Measurements from ENCODE around the gene DAB2IP.

Gene DAB2IP

DNA sequence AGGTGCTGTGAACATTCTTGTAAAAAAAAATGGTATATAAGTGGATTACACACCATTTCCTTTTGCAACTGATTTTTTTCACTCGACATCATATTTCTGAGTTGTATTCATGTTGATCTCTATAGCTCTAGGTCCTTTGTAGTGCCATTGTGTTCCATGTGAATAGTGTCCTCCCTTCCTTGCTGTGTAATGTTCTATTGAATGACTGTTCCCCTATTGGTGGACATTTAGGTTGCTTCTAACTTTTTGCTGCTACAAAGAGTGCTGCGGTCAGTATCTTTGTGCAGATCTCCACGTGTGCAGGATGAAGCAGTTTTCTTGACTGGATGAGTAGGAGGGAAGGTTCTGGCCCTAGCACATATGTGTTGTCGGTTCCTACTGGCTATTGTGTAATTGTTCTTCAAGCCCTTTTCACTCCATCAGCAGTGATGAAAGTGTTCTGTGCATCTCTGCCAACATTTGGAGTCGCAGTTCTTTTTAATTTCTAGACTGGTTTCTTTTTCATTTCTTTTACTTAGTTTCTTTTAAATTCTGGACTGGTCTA, 20.2 kb downstream of the DAB2IP start:
- no peak overlapping the region for H3K4me3 ChIP-seq (ENCODE audit: low read length)
- TF ChIP-seq CTCF (IDR thresholded peaks at IDR 0.05; ENCODE audit: insufficient read depth, low read depth, low read length, missing control alignments), result no peak
- no peak for DNase-seq (ENCODE audit: low read depth)

DNA sequence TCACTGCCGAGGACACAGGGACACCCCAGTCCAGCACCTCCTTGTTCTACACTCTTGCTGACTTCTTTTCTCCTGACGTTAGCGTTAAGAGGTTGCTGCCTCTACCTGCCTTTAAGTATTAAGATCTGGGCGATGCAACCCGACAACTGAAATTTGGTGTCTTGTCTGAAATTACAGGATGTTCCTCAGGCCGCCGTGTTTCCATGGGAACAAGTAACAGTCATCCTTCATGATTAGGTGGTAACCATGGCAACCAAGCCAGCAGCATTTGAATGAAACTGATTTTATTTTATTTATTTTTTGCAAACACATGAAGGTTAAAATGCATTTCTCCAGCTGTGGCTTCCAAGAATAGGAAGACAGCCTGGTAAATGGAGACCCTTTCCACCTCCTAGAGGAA, 20.8 kb downstream of the DAB2IP start:
- no peak for TF ChIP-seq CTCF (IDR thresholded peaks at IDR 0.05; ENCODE audit: insufficient read depth, low read depth, low read length, missing control alignments)
- no peak overlapping the region for H3K4me3 ChIP-seq (ENCODE audit: low read length)
- DNase-seq (ENCODE audit: low read depth), result no peak

DNA sequence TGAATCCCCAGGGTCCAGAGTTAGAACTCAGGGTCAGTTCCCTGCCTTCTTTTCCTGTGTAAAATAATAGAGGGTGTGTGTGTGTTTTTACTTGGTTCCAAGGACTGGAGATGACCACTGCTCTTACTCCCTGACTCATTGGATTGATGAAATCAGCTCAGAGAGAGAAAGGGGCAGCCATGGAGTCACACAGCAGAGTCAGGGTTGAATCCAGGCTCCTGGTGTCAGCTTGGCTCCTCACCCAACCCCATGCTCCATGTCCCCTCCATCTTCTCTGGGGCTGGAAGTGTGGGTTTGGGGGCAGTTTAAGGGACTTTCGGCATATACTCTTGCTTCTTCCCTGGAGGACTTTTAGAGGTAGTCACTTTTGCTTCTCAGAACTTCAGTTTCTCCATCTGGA, 21.6 kb downstream of the DAB2IP start:
- no peak overlapping the region for H3K4me3 ChIP-seq (ENCODE audit: low read length)
- TF ChIP-seq CTCF (IDR thresholded peaks at IDR 0.05; ENCODE audit: insufficient read depth, low read depth, low read length, missing control alignments), result no peak
- DNase-seq (ENCODE audit: low read depth), result no peak

GRCh38 chr9:121673576-121673975, 22.1 kb downstream of the DAB2IP start:
- no peak for DNase-seq (ENCODE audit: low read depth)
- no peak for TF ChIP-seq CTCF (IDR thresholded peaks at IDR 0.05; ENCODE audit: insufficient read depth, low read depth, low read length, missing control alignments)

GRCh38 chr9:121674017-121674416, 22.6 kb downstream of the DAB2IP start:
- H3K4me3 ChIP-seq (ENCODE audit: low read length), result no peak overlapping the region
- TF ChIP-seq CTCF (IDR thresholded peaks at IDR 0.05; ENCODE audit: insufficient read depth, low read depth, low read length, missing control alignments), result no peak
- DNase-seq (ENCODE audit: low read depth), result no peak

More at GRCh38 chr9:121673576-121673975, 22.1 kb downstream of the DAB2IP start:
- H3K4me3 ChIP-seq (ENCODE audit: low read length), result no peak overlapping the region

DNA sequence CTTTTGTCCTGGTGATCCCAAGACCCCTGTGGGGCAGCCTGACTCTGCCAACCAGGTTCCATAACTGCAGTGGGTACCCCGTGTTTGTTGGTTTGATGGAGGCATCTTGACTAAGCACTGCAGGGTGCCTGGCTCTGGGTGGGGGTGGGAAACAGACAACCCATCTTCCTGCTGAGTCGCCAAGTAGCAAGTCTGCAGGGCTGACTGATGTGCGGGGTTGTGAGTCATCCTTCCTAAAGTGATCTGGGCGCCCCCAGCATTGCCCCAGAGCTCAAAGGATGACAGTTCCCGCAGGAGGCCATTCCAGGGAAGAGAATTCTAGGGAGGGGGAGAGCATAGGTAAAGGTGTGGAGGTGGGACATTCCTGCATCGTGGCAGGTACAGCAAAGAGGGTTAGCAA, 23.5 kb downstream of the DAB2IP start:
- DNase-seq (ENCODE audit: low read depth), result peak; percentile 46
- TF ChIP-seq CTCF (IDR thresholded peaks at IDR 0.05; ENCODE audit: insufficient read depth, low read depth, low read length, missing control alignments), result no peak

GRCh38 chr9:121675381-121675780, 23.9 kb downstream of the DAB2IP start:
- H3K4me3 ChIP-seq (ENCODE audit: low read length), result no peak overlapping the region
- DNase-seq (ENCODE audit: low read depth), result no peak
- no peak for TF ChIP-seq CTCF (IDR thresholded peaks at IDR 0.05; ENCODE audit: insufficient read depth, low read depth, low read length, missing control alignments)

More for the DNA sequence above, 23.5 kb downstream of the DAB2IP start:
- H3K4me3 ChIP-seq (ENCODE audit: low read length), result no peak overlapping the region
